ENCODE results near the gene RNF43.

The RNF43 gene

GRCh38 chr17:58377093-58377601, 40.2 kb downstream of the RNF43 start:
- TF ChIP-seq POLR2A (IDR thresholded peaks at IDR 0.05; ENCODE audit: low read depth, low read length) = no peak
- no peak for TF ChIP-seq POLR2AphosphoS5 (IDR thresholded peaks at IDR 0.05; ENCODE audit: low read depth, low read length)
- TF ChIP-seq SPI1 (IDR thresholded peaks at IDR 0.05; ENCODE audit: low read depth, low read length) = no peak
- TF ChIP-seq TAF1 (IDR thresholded peaks at IDR 0.05; ENCODE audit: low read depth, low read length) = no peak
- TF ChIP-seq PAX5 (IDR thresholded peaks at IDR 0.05; ENCODE audit: insufficient read depth, low read length, severe bottlenecking) = no peak
- TF ChIP-seq POU2F2 (IDR thresholded peaks at IDR 0.05; ENCODE audit: low read depth, low read length) = no peak
- FAIRE-seq (no peak), DNase-seq (ENCODE audit: insufficient read length, low spot score) (no peak)

DNA sequence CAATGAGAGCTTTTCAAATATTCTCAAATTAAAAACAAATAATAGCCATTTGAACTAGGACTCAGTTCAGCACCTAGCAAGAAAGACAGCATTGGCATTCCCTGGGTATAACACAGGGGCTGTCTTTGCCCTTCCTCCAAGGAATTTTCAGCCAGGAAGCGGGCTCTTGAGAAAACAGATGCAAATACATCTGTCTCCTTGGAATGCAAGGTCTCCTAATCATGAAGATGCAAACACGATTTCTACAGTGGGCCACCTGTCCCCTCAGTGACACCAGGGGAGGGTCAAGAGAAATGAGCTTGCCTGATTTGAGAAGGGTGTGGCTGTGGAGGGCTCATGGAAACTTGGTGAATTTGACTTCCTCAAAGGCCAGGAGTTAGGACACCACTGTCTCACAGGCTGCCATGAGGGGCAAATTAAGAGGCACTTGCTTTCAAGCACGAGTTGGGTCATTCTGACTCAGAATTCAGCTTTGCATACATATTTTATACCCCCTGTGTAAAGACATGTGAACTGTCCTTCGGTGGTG, 40.8 kb downstream of the RNF43 start:
- no peak for FAIRE-seq
- no peak for TF ChIP-seq POLR2AphosphoS5 (IDR thresholded peaks at IDR 0.05; ENCODE audit: low read depth, low read length)
- TF ChIP-seq PAX5 (IDR thresholded peaks at IDR 0.05; ENCODE audit: insufficient read depth, low read length, severe bottlenecking) = no peak
- TF ChIP-seq POLR2A (IDR thresholded peaks at IDR 0.05; ENCODE audit: low read depth, low read length) = no peak
- DNase-seq (ENCODE audit: insufficient read length, low spot score) = no peak

DNA sequence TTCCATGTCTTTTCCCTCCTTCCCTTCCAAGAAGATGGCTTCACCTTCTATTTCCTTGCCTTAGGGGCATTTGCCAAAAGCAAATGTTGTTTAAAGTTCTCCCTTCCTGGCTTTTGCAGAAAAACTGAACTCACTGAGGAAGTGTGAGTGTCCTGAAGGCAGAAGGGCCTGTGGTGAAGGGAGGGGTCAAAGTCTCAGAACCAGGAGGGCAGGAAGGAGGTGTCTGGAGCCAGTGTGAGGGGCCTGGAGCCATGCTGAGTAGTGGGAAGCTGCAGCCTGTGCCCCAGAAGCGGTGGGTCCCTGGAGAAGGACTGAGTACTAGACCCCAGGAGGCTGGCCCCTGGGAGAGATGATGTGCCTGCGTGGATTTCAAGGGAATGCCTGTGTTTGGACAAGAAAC, 41.5 kb downstream of the RNF43 start:
- no peak for FAIRE-seq
- no peak for DNase-seq (ENCODE audit: insufficient read length, low spot score)
- TF ChIP-seq SPI1 (IDR thresholded peaks at IDR 0.05; ENCODE audit: low read depth, low read length) (no peak), POLR2AphosphoS5 (IDR thresholded peaks at IDR 0.05; ENCODE audit: low read depth, low read length) (no peak), POU2F2 (IDR thresholded peaks at IDR 0.05; ENCODE audit: low read depth, low read length) (no peak), PAX5 (IDR thresholded peaks at IDR 0.05; ENCODE audit: insufficient read depth, low read length, severe bottlenecking) (no peak), POLR2A (IDR thresholded peaks at IDR 0.05; ENCODE audit: low read depth, low read length) (no peak), TAF1 (IDR thresholded peaks at IDR 0.05; ENCODE audit: low read depth, low read length) (no peak)

DNA sequence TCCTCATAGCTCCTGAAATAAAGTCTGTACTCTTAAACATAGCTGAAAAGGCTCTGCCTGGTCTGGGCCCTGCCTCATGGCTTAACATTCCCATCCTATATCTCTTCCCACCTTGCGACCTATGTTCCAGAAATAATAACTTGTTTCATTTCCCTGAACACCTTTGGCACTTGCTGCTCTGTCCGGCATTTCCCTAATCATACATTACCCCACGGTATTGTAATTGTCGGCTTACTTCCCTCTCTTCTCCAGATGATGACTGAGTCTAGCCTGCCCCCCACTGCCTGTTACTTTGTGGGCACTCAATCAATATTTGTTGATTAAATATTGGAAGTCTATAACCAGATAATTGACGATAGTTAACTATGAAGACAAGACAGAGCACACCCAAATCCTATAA, 42.1 kb downstream of the RNF43 start:
- no peak for TF ChIP-seq SPI1 (IDR thresholded peaks at IDR 0.05; ENCODE audit: low read depth, low read length)
- no peak for TF ChIP-seq POU2F2 (IDR thresholded peaks at IDR 0.05; ENCODE audit: low read depth, low read length)
- TF ChIP-seq TAF1 (IDR thresholded peaks at IDR 0.05; ENCODE audit: low read depth, low read length) = no peak
- TF ChIP-seq POLR2A (IDR thresholded peaks at IDR 0.05; ENCODE audit: low read depth, low read length) = no peak
- no peak for TF ChIP-seq POLR2AphosphoS5 (IDR thresholded peaks at IDR 0.05; ENCODE audit: low read depth, low read length)
- no peak for TF ChIP-seq PAX5 (IDR thresholded peaks at IDR 0.05; ENCODE audit: insufficient read depth, low read length, severe bottlenecking)
- DNase-seq (ENCODE audit: insufficient read length, low spot score) (no peak), FAIRE-seq (no peak)

- FAIRE-seq (no peak), DNase-seq (ENCODE audit: insufficient read length, low spot score) (no peak)
- TF ChIP-seq POU2F2 (IDR thresholded peaks at IDR 0.05; ENCODE audit: low read depth, low read length) = no peak
- no peak for TF ChIP-seq PAX5 (IDR thresholded peaks at IDR 0.05; ENCODE audit: insufficient read depth, low read length, severe bottlenecking)
- no peak for TF ChIP-seq POLR2AphosphoS5 (IDR thresholded peaks at IDR 0.05; ENCODE audit: low read depth, low read length)
- no peak for TF ChIP-seq POLR2A (IDR thresholded peaks at IDR 0.05; ENCODE audit: low read depth, low read length)
- no peak for TF ChIP-seq SPI1 (IDR thresholded peaks at IDR 0.05; ENCODE audit: low read depth, low read length)
- TF ChIP-seq TAF1 (IDR thresholded peaks at IDR 0.05; ENCODE audit: low read depth, low read length) = no peak
Observed at GRCh38 chr17:58373923-58374322, 43.4 kb downstream of the RNF43 start.

- no peak for DNase-seq (ENCODE audit: insufficient read length, low spot score)
- TF ChIP-seq TAF1 (IDR thresholded peaks at IDR 0.05; ENCODE audit: low read depth, low read length) (no peak), POLR2AphosphoS5 (IDR thresholded peaks at IDR 0.05; ENCODE audit: low read depth, low read length) (no peak), SPI1 (IDR thresholded peaks at IDR 0.05; ENCODE audit: low read depth, low read length) (no peak), PAX5 (IDR thresholded peaks at IDR 0.05; ENCODE audit: insufficient read depth, low read length, severe bottlenecking) (no peak), POU2F2 (IDR thresholded peaks at IDR 0.05; ENCODE audit: low read depth, low read length) (no peak), POLR2A (IDR thresholded peaks at IDR 0.05; ENCODE audit: low read depth, low read length) (no peak)
- FAIRE-seq = no peak
Observed at GRCh38 chr17:58373003-58373402, 44.3 kb downstream of the RNF43 start.

DNA sequence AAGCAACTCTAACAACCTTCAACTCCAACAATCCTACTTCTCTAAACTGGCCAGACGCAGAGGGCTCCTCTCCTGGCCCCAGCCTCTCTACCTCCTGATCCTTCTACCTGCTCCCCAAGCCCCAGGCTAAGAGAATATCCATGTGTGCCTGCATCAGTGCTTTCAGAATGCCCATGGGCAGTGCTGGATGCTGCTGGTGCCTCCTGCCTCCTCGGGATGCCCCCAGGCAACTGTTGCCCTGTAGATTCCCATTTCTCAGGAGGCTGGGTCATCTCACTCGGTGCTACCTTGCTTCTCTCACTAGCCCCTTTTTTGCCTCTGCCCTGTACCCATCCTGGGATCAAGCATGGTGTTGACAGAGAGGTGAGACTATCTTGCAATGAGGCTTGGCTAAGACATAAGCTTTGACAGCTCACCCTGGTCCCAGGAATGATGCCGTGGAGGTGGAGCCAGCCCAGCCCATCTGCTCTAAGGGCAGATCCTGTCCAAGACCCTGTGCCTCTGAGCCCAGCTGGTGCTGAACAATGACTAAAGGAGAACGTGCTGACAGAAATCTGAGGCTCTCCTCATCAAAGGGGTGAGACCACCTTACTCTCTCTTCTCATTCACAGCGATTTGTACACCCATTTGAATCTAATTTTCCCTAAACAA, 45.9 kb downstream of the RNF43 start:
- DNase-seq (ENCODE audit: insufficient read length, low spot score) (no peak), FAIRE-seq (no peak)

DNA sequence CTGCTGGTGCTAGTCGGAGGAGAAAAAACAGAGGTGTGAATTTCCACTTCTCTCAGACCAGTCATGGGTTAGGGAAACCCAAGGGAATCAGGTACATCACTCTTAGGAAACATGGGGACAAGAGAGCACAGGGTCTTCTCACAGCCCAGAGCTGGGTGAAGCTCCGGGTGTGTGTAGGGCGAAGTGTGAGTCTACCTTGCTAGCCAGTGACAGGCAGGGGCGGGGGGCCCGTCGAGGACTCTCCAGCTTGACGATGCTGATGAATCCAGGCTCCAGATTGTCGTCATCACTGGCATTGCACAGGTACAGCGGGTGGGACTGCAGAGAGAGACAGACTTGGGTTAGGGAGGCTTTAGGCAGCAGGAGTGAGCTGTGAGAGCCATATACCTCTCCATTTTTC, 46.6 kb downstream of the RNF43 start:
- no peak for FAIRE-seq
- no peak for TF ChIP-seq POU2F2 (IDR thresholded peaks at IDR 0.05; ENCODE audit: low read depth, low read length)
- no peak for TF ChIP-seq POLR2A (IDR thresholded peaks at IDR 0.05; ENCODE audit: low read depth, low read length)
- TF ChIP-seq POLR2AphosphoS5 (IDR thresholded peaks at IDR 0.05; ENCODE audit: low read depth, low read length) = no peak
- TF ChIP-seq PAX5 (IDR thresholded peaks at IDR 0.05; ENCODE audit: insufficient read depth, low read length, severe bottlenecking) = no peak
- no peak for TF ChIP-seq SPI1 (IDR thresholded peaks at IDR 0.05; ENCODE audit: low read depth, low read length)
- TF ChIP-seq TAF1 (IDR thresholded peaks at IDR 0.05; ENCODE audit: low read depth, low read length) = no peak
- no peak for DNase-seq (ENCODE audit: insufficient read length, low spot score)

More for the DNA sequence above, 45.9 kb downstream of the RNF43 start:
- no peak for TF ChIP-seq SPI1 (IDR thresholded peaks at IDR 0.05; ENCODE audit: low read depth, low read length)
- no peak for TF ChIP-seq POLR2AphosphoS5 (IDR thresholded peaks at IDR 0.05; ENCODE audit: low read depth, low read length)
- no peak for TF ChIP-seq POLR2A (IDR thresholded peaks at IDR 0.05; ENCODE audit: low read depth, low read length)
- no peak for TF ChIP-seq TAF1 (IDR thresholded peaks at IDR 0.05; ENCODE audit: low read depth, low read length)
- no peak for TF ChIP-seq PAX5 (IDR thresholded peaks at IDR 0.05; ENCODE audit: insufficient read depth, low read length, severe bottlenecking)
- TF ChIP-seq POU2F2 (IDR thresholded peaks at IDR 0.05; ENCODE audit: low read depth, low read length) = no peak

DNA sequence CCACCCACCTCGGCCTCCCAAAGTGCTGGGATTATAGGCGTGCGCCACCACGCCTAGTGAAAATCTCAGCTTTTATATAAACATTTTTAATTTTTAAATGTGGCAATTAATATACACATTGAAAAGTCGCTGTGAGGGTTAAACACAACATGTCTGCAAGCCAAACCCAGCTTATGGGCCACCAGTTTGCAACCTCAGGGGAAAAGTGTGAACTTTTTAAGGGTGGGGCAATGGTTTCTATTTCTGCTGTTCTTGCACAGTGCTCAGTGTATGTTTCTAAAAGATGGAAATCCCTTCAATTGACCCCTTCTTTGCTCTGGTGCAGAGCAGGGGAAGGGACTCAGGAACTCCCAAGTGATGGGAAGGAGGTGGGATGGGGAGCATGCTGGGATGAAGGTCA, 47.0 kb downstream of the RNF43 start:
- FAIRE-seq (no peak), DNase-seq (ENCODE audit: insufficient read length, low spot score) (no peak)

More for the DNA sequence above, 47.0 kb downstream of the RNF43 start:
- TF ChIP-seq PAX5 (IDR thresholded peaks at IDR 0.05; ENCODE audit: insufficient read depth, low read length, severe bottlenecking) (no peak), POU2F2 (IDR thresholded peaks at IDR 0.05; ENCODE audit: low read depth, low read length) (no peak), TAF1 (IDR thresholded peaks at IDR 0.05; ENCODE audit: low read depth, low read length) (no peak), POLR2A (IDR thresholded peaks at IDR 0.05; ENCODE audit: low read depth, low read length) (no peak)

All from GM12891 (cell line).